Peyer's patch (tissue), 4 donors: ENCODE results near the gene DCHS1.

ENCODE experiments used
- POLR2A ChIP-seq, 2 donors: fragments of 450-650 bp; IDR thresholded peaks; one replicate each; pipeline ENCODE4 v1.5.1; 2017; ENCODE audit warnings: antibody characterized with exemption in 2 of 2, mild to moderate bottlenecking in 2 of 2, moderate library complexity in 2 of 2
- TF ChIP-seq, protein P1 (sequence below), 6 experiments: fragments of 450-650 bp in 4 of 6; fragments of 200-600 bp in 2 of 6; sonication (generic) in 1 of 6; IDR thresholded peaks; one replicate each; pipeline ENCODE4 v1.5.1; 2017 to 2019; ENCODE audit warnings: antibody characterized with exemption in 6 of 6, mild to moderate bottlenecking in 3 of 6, moderate library complexity in 1 of 6

DNA sequence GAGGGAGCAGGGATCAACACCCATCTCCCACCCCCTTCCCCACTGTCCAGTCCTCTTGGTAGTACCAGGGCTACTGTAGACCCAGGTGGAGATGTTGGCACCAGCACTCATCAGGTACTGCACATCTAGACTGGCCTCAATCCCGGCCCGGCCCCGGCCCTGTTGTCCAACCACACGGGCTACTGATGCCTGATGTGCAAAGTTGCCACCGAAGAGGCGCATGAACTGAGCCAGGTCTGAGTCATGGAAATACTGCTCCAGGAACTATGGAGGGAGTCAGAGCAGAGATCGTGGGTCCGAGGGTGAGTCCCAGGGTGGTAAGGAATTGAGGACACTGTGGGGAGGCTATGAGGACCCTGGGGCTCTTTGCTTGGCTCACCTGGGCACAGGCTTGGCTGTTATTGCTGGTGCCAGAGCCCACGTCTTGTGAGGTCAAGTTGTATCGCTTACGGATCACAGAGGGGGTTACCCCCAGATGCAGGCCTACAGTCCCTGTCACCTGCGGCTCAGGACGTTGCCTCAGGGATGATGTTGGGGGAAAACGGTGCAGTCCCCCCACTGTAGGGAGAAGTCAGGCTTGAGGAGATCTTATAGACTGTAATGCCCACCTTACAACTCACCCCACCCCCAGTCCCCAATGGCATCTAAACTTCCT lies 38.9 kb downstream of the DCHS1 start:
- TF ChIP-seq, protein P1, sequence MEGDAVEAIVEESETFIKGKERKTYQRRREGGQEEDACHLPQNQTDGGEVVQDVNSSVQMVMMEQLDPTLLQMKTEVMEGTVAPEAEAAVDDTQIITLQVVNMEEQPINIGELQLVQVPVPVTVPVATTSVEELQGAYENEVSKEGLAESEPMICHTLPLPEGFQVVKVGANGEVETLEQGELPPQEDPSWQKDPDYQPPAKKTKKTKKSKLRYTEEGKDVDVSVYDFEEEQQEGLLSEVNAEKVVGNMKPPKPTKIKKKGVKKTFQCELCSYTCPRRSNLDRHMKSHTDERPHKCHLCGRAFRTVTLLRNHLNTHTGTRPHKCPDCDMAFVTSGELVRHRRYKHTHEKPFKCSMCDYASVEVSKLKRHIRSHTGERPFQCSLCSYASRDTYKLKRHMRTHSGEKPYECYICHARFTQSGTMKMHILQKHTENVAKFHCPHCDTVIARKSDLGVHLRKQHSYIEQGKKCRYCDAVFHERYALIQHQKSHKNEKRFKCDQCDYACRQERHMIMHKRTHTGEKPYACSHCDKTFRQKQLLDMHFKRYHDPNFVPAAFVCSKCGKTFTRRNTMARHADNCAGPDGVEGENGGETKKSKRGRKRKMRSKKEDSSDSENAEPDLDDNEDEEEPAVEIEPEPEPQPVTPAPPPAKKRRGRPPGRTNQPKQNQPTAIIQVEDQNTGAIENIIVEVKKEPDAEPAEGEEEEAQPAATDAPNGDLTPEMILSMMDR (IDR thresholded peaks at IDR 0.05) = no peak
- TF ChIP-seq POLR2A (IDR thresholded peaks at IDR 0.05) = no peak
